DMS153 treated with DMSO at 0.1 percent for 48 hours (cell line): ENCODE data around the gene BRD3.
A peak's percentile ranks its signal among the peaks of the same experiment; 100 is the strongest.
"Not testable (repeated sequence)": the region's sequence is repeated elsewhere in the genome, so short reads cannot be mapped to it uniquely, and the experiment has no call there.

Experiments used
- DNase-seq: peaks from one replicate; lab custom pipeline; 2025; ENCODE audit not compliant: unreplicated experiment; lab: John Stamatoyannopoulos, UW

Gene BRD3

GRCh38 chr9:133993635-133994253 lies 74.1 kb downstream of the BRD3 start:
- DNase-seq, result no peak

GRCh38 chr9:133992780-133993634 lies 74.8 kb downstream of the BRD3 start:
- DNase-seq, result peak; percentile 54

GRCh38 chr9:133991964-133992779 lies 75.7 kb downstream of the BRD3 start, which contains the start of gene VAV2:
VAV2 (minus strand) TSS chr9:133992324; CDS start chr9:133992278, 46 bp downstream.
- DNase-seq, result peak; percentile 37

GRCh38 chr9:133991214-133991921 lies 76.5 kb downstream of the BRD3 start:
- DNase-seq, result no peak

GRCh38 chr9:133990366-133991213 lies 77.2 kb downstream of the BRD3 start:
- DNase-seq, result no peak

- no peak for DNase-seq
Observed at GRCh38 chr9:133989625-133990365, 78.0 kb downstream of the BRD3 start.

GRCh38 chr9:133988771-133989170 lies 79.1 kb downstream of the BRD3 start:
- DNase-seq, result not testable (repeated sequence)

- DNase-seq, result no peak
Observed at GRCh38 chr9:133987946-133988665, 79.7 kb downstream of the BRD3 start.

- DNase-seq, result no peak
Observed at GRCh38 chr9:133987446-133987788, 80.4 kb downstream of the BRD3 start.

- no peak for DNase-seq
Observed at GRCh38 chr9:133986774-133987445, 80.9 kb downstream of the BRD3 start.

- no peak for DNase-seq
Observed at GRCh38 chr9:133986061-133986460, 81.8 kb downstream of the BRD3 start.

- DNase-seq, result no peak
Observed at GRCh38 chr9:133982971-133983720, 84.7 kb downstream of the BRD3 start.

- no peak for DNase-seq
Observed at GRCh38 chr9:133981958-133982681, 85.7 kb downstream of the BRD3 start.

GRCh38 chr9:133981589-133981957 lies 86.3 kb downstream of the BRD3 start:
- no peak for DNase-seq

GRCh38 chr9:133980864-133981588 lies 86.8 kb downstream of the BRD3 start:
- no peak for DNase-seq
